K562 (cell line): Measurements from ENCODE around the gene POU3F3. TPM values are rescaled to one million over a fixed set of nuclear protein-coding genes. Genes with fewer than 3 reads are reported as not detected.

Experiments used
- FOXM1 ChIP-seq, 2 experiments: fragments of 450-650 bp in 1 of 2; sonication (generic) in 1 of 2; formaldehyde crosslinking in 1 of 2; IDR thresholded peaks; 2 replicates each; pipeline versions ENCODE4 v1.6.1 to v1.9.0; 2017 to 2022; ENCODE audit warnings: low read depth in 2 of 2, mild to moderate bottlenecking in 2 of 2, missing genetic modification reagents in 1 of 2, moderate library complexity in 1 of 2
- POLR2AphosphoS2 ChIP-seq: IDR thresholded peaks from 2 replicates; pipeline ENCODE4 v1.6.1; 2012; ENCODE audit warnings: low read length, improper control_type of control experiment
- POLR2H ChIP-seq: IDR thresholded peaks from 2 replicates; pipeline ENCODE4 v1.6.1; 2016; ENCODE audit warnings: missing genetic modification characterization, low read depth, mild to moderate bottlenecking, control low read depth, missing compliant biosample characterization, moderate library complexity
- SMAD3 ChIP-seq: fragments of 450-650 bp; formaldehyde crosslinking; conservative IDR thresholded peaks from 2 replicates; pipeline ENCODE4 v1.4.0; 2020; ENCODE audit warnings: mild to moderate bottlenecking
- TARDBP ChIP-seq: fragments of 450-650 bp; IDR thresholded peaks from 2 replicates; pipeline ENCODE4 v1.6.1; 2016
- TCF7L2 ChIP-seq: fragments of 150-350 bp; IDR thresholded peaks from 2 replicates; pipeline ENCODE4 v1.6.1; 2016; ENCODE audit warnings: low read depth, mild to moderate bottlenecking, low read length, moderate library complexity
- ZNF134 ChIP-seq: fragments of 250-450 bp; sonication (Bioruptor Pico); conservative IDR thresholded peaks from 2 replicates; pipeline ENCODE4 v1.4.0; 2020
- polyA plus RNA-seq, 8 experiments: library from polyadenylated mRNA; depleted of rRNA in 4 of 8; stranded (reverse) in 5 of 8; unstranded in 3 of 8; fragments of >200 nt; fragmentation: Nextera tagmentation in 2 of 8; fragmentation: Illumina TruSeq in 1 of 8; extraction: Ambion mirVana in 2 of 8; extraction: Trizol in 1 of 8; gene quantifications; 2 replicates each; pipeline versions ENCODE4 v1.2.1 to v1.2.3, GENCODE V29; 2011 to 2014; ENCODE audit warnings: inconsistent platforms in 1 of 8, missing spikeins in 1 of 8
- total RNA-seq, 7 experiments: library from RNA; depleted of rRNA in 6 of 7; stranded (reverse); fragments of >200 nt in 6 of 7; fragmentation: Illumina TruSeq in 2 of 7; extraction: Trizol in 2 of 7; gene quantifications; 2 replicates each; pipeline versions ENCODE4 v1.2.1 to v1.2.3, GENCODE V29; 2011 to 2021; ENCODE audit warnings: low replicate concordance in 1 of 7
- TF ChIP-seq, protein P1 (sequence below): fragments of 450-650 bp; IDR thresholded peaks from 2 replicates; pipeline ENCODE4 v1.7.0; 2016; ENCODE audit warnings: borderline replicate concordance
- TF ChIP-seq, protein P2 (sequence below): fragments of 450-650 bp; conservative IDR thresholded peaks from 2 replicates; pipeline ENCODE4 v1.6.1; 2016; ENCODE audit warnings: missing genetic modification characterization, low read depth, mild to moderate bottlenecking, missing compliant biosample characterization, moderate library complexity
- TF ChIP-seq, protein P3 (sequence below): sonication (generic); formaldehyde crosslinking; IDR thresholded peaks from 2 replicates; pipeline ENCODE4 v1.8.0; 2023; ENCODE audit warnings: missing genetic modification reagents, mild to moderate bottlenecking, borderline replicate concordance
- TF ChIP-seq, protein P4 (sequence below), 3 experiments: fragments of 200-800 bp in 1 of 3; sonication (Bioruptor generic) in 1 of 3; sonication (generic) in 1 of 3; formaldehyde crosslinking in 1 of 3; IDR thresholded peaks; 2 replicates each; pipeline versions ENCODE4 v1.6.1 to v1.8.0; 2016 to 2022; ENCODE audit warnings: mild to moderate bottlenecking in 2 of 3, missing compliant biosample characterization in 2 of 3, missing genetic modification characterization in 2 of 3, missing genetic modification reagents in 1 of 3
- TF ChIP-seq, protein P5 (sequence below): sonication (generic); formaldehyde crosslinking; IDR thresholded peaks from 2 replicates; pipeline ENCODE4 v1.8.0; 2022; ENCODE audit warnings: missing genetic modification reagents, mild to moderate bottlenecking, borderline replicate concordance

Gene POU3F3
- total and polyA plus RNA-seq, 9 of the 15 experiments (the other 6 are each of a cell fraction or from before 2014, with no cell fraction given): not detected

DNA sequence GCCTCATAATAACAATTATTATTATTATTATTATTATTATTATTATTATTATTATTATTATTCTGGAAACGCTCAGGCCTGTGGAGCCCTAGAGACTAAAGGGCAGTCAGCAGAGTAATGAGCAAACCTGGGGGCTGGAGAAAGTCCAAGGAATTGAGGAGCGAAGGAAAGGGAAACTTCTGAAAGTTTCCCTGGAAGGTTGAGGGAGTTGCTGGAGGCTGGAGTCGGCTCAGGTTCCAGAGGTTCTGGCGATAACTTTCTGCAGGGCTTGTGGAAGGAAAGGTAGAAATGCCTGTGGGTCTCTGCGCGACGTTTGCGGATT is 9.2 kb downstream of the POU3F3 start (continued):
- TF ChIP-seq, protein P1, sequence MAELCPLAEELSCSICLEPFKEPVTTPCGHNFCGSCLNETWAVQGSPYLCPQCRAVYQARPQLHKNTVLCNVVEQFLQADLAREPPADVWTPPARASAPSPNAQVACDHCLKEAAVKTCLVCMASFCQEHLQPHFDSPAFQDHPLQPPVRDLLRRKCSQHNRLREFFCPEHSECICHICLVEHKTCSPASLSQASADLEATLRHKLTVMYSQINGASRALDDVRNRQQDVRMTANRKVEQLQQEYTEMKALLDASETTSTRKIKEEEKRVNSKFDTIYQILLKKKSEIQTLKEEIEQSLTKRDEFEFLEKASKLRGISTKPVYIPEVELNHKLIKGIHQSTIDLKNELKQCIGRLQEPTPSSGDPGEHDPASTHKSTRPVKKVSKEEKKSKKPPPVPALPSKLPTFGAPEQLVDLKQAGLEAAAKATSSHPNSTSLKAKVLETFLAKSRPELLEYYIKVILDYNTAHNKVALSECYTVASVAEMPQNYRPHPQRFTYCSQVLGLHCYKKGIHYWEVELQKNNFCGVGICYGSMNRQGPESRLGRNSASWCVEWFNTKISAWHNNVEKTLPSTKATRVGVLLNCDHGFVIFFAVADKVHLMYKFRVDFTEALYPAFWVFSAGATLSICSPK: no peak
- no peak for TF ChIP-seq TCF7L2
- TF ChIP-seq, protein P2, sequence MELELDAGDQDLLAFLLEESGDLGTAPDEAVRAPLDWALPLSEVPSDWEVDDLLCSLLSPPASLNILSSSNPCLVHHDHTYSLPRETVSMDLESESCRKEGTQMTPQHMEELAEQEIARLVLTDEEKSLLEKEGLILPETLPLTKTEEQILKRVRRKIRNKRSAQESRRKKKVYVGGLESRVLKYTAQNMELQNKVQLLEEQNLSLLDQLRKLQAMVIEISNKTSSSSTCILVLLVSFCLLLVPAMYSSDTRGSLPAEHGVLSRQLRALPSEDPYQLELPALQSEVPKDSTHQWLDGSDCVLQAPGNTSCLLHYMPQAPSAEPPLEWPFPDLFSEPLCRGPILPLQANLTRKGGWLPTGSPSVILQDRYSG (tag): no peak
- TF ChIP-seq, protein P3, sequence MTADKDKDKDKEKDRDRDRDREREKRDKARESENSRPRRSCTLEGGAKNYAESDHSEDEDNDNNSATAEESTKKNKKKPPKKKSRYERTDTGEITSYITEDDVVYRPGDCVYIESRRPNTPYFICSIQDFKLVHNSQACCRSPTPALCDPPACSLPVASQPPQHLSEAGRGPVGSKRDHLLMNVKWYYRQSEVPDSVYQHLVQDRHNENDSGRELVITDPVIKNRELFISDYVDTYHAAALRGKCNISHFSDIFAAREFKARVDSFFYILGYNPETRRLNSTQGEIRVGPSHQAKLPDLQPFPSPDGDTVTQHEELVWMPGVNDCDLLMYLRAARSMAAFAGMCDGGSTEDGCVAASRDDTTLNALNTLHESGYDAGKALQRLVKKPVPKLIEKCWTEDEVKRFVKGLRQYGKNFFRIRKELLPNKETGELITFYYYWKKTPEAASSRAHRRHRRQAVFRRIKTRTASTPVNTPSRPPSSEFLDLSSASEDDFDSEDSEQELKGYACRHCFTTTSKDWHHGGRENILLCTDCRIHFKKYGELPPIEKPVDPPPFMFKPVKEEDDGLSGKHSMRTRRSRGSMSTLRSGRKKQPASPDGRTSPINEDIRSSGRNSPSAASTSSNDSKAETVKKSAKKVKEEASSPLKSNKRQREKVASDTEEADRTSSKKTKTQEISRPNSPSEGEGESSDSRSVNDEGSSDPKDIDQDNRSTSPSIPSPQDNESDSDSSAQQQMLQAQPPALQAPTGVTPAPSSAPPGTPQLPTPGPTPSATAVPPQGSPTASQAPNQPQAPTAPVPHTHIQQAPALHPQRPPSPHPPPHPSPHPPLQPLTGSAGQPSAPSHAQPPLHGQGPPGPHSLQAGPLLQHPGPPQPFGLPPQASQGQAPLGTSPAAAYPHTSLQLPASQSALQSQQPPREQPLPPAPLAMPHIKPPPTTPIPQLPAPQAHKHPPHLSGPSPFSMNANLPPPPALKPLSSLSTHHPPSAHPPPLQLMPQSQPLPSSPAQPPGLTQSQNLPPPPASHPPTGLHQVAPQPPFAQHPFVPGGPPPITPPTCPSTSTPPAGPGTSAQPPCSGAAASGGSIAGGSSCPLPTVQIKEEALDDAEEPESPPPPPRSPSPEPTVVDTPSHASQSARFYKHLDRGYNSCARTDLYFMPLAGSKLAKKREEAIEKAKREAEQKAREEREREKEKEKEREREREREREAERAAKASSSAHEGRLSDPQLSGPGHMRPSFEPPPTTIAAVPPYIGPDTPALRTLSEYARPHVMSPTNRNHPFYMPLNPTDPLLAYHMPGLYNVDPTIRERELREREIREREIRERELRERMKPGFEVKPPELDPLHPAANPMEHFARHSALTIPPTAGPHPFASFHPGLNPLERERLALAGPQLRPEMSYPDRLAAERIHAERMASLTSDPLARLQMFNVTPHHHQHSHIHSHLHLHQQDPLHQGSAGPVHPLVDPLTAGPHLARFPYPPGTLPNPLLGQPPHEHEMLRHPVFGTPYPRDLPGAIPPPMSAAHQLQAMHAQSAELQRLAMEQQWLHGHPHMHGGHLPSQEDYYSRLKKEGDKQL (CRISPR knock-in tag): no peak
- no peak for TF ChIP-seq SMAD3
- TF ChIP-seq, protein P4, sequence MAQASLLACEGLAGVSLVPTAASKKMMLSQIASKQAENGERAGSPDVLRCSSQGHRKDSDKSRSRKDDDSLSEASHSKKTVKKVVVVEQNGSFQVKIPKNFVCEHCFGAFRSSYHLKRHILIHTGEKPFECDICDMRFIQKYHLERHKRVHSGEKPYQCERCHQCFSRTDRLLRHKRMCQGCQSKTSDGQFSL (CRISPR knock-in tag; IDR thresholded peaks at IDR 0.05): no peak
- TF ChIP-seq, protein P4 (tag; IDR thresholded peaks at IDR 0.05): no peak
- TF ChIP-seq ZNF134 (CRISPR knock-in tag): no peak
- TF ChIP-seq POLR2AphosphoS2: no peak
- no peak for TF ChIP-seq POLR2H
- TF ChIP-seq, protein P5, sequence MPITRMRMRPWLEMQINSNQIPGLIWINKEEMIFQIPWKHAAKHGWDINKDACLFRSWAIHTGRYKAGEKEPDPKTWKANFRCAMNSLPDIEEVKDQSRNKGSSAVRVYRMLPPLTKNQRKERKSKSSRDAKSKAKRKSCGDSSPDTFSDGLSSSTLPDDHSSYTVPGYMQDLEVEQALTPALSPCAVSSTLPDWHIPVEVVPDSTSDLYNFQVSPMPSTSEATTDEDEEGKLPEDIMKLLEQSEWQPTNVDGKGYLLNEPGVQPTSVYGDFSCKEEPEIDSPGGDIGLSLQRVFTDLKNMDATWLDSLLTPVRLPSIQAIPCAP (CRISPR knock-in tag): no peak
- no peak for TF ChIP-seq FOXM1 (IDR thresholded peaks at IDR 0.05; ENCODE audit: low read depth)
- TF ChIP-seq FOXM1 (CRISPR knock-in tag; IDR thresholded peaks at IDR 0.05; ENCODE audit: low read depth): no peak
- no peak for TF ChIP-seq TARDBP
